HG03342 (cell line): ENCODE measurements around the gene OVOL3.

ENCODE experiments used
- ATAC-seq: cut with Tn5 transposase; IDR thresholded peaks from one replicate; pipeline ENCODE4 v1.9.1; 2021; ENCODE audit warnings: mild to moderate bottlenecking, moderate library complexity; ENCODE audit not compliant: unreplicated experiment

OVOL3 gene

DNA sequence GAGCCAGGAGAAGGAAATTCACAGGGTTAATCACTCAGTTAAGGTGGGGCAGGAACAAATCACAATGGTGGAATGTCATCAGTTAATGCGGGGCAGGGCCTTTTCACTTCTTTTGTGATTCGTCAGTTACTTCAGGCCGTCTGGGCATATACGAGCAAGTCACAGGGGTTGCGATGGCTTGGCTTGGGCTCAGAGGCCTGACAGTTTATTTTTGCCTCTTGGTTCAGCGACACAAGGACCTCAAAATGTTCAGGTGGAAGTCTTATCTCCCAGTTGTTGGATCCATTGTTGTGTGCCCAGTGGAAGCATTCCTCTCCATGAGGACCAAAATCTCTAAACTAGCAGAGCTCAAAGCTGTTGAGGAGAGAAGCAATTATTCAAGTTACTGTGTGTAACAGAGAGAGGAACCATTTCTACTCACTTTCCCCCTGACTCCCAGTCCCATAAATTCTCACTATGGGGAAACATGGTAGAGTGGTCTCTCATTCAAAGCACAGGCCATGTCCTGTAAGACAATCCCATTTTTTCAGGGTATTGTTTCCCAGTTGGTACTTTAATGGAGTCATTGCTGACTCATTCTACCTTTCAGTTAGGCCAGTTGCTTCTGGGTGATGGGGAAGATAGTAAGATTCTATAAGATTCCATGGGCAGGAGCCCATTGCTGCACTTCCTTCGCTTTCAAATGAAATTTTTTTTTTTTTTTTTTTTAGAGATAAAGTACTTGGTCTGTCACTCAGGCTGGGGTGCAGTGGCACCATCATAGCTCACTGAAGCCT, 50.1 kb downstream of the OVOL3 start:
- no peak for ATAC-seq
